GM18873 (cell line): ENCODE measurements around the gene SIK3.

Experiments
- ATAC-seq: cut with Tn5 transposase; IDR thresholded peaks from one replicate; pipeline ENCODE4 v1.9.1; 2021; ENCODE audit warnings: mild to moderate bottlenecking, moderate library complexity, moderate number of reproducible peaks; ENCODE audit not compliant: unreplicated experiment, low FRiP score

SIK3 gene

DNA sequence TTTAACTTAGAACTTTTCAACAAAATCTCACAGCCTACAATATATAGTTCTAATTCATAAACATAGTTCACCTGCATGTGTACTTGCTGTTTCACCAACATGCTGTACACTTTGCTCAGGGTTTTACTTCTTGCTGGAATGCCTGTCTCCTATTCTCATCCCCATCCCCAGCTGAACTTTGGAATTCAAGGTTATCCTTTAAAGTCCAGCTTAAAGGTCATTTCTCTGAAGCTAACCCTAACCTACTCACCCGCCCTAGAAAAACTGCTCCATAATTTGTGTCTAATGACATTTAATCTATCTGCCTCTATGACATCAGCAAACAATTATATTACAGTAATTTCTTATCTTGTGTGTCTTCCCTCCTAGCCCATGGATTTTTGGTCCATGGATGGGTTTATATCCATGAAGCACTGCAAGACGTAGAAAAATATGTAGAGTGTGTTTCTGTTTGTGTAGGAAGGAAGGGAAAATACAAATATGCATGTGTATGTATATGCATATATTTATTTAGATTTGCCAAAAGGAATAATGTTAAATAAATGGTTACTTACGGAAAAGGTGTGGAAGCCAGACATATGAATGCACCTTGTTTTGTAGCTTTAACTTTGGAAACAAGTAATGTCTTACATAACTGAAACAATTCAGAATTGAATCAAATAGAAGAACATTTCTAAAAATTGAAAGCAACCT, 161.3 kb downstream of the SIK3 start:
- no peak for ATAC-seq

DNA sequence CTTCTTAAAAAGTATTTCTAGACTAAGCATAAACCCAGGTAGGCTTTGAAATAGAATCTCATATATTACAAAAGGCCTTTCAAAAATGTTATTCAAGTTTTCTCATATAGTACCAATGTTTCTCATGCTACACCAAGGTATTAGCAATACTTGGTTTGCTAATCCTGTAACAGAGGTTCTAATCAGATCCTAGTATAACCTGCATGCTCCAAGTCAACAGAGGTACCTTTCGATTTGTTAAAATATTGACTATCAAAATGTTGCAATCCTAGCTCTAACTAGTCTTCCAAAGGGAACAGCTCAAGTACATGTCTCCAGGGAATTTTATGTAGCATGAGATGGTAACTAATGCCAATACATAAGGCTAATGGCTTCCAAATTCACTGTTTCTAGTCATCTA, 162.7 kb downstream of the SIK3 start:
- ATAC-seq: no peak

DNA sequence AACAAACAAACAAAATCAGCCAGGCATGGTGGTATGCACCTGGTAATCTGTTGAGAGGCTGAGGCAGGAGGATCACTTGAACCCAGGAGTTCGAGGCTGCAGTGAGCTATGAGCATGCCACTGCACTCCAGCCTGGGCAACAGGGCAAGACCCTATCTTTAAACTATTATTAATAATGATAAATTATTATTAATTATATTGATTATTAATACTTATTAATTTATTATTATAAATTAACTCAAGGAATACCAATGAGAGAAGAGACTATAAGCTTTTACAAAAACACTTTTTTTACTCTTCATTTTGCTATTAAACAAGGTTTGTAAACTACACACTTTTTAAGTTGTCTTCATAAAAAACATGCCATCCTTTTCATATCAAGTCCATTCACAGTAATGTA, 163.1 kb downstream of the SIK3 start:
- ATAC-seq: no peak

GRCh38 chr11:116933961-116934360, 164.3 kb downstream of the SIK3 start:
- no peak for ATAC-seq

GRCh38 chr11:116932181-116932580, 166.0 kb downstream of the SIK3 start:
- ATAC-seq: no peak

DNA sequence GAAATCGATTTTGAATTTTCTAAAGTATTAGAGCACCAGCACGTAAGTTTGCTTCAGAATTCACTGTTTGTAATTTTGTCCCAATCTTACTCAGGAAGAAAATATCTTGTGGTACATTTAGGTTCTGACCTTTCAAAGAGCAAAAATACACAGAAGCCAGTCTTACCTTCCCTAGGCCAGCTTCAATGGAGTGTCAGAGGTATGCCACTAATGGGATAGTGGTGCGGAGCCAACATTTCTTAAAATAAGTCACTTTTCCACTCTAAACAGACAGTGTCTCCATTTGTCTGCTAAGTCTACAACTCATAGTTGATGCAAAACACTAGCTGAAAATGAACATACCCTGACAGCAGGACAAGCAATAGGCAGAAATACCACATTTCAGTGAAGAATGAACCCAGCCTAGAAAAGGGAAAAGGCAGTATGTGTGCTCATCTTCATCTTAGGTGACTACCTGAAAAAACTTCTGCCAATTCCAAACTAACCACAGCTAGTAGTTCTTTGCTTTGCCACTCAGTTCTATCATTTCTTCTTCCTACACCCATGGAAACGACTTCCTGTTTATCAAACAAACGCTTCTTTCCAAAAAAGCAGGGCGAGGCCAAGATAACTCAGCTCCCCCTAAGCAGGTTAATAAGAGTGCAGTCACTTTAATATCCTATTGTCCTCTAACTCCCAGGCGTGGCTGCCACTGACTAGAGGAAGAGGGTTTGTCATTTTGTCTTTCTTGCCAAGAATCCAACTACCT, 166.8 kb downstream of the SIK3 start:
- ATAC-seq: no peak

- ATAC-seq: no peak
Measured at GRCh38 chr11:116930586-116930985, 167.6 kb downstream of the SIK3 start.

DNA sequence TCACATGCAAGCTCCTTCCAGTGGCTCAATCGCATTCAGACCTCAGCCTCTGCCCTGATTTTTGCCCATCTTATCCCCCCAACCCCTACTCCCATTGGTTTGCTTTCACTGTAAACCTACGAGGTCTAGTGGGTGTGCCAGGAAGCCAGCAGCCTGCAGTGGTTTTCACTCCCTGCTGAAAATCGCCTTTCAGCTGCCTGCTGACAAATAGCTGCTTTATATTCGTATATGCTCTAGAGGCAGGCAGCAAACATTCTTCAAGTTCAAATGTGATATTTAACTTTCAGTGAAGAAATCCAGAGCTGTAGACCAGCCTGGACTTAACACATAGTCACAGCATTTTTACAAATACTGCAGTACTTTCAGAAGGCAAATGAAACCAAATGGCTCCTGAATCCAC, 168.1 kb downstream of the SIK3 start:
- no peak for ATAC-seq

GRCh38 chr11:116929414-116930090, 168.7 kb downstream of the SIK3 start:
- no peak for ATAC-seq

GRCh38 chr11:116928845-116929244, 169.4 kb downstream of the SIK3 start:
- ATAC-seq: no peak

DNA sequence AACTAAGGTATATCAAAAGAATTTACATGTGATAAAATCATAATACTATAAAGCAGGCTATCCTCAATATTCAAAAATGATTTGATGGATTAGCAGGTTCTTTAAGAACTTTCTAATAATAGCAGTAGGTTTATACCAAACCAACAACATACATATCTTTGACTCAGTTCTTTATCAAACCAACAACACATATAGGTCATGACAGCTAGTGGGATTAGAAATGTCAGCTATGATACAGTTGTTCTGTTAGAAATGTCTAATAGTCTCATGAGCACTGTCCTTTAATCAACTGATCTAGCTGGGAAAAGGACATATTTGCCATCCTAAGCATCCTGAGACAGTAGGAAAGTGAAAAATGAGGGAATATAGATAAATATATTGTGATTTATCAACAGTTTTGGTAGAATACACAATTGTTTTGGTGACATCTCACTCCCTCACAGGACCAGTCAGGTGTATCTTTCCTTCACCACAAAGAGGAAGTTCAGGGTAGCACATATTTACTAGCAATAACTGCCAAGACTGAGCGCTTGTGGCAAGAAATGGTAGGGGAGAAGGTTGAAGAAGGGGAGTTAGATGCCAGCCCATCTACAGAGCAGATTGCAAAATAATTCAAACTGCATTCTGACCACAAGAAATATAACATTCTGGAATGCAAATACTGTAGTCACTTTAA, 170.0 kb downstream of the SIK3 start:
- ATAC-seq: peak; percentile 53

DNA sequence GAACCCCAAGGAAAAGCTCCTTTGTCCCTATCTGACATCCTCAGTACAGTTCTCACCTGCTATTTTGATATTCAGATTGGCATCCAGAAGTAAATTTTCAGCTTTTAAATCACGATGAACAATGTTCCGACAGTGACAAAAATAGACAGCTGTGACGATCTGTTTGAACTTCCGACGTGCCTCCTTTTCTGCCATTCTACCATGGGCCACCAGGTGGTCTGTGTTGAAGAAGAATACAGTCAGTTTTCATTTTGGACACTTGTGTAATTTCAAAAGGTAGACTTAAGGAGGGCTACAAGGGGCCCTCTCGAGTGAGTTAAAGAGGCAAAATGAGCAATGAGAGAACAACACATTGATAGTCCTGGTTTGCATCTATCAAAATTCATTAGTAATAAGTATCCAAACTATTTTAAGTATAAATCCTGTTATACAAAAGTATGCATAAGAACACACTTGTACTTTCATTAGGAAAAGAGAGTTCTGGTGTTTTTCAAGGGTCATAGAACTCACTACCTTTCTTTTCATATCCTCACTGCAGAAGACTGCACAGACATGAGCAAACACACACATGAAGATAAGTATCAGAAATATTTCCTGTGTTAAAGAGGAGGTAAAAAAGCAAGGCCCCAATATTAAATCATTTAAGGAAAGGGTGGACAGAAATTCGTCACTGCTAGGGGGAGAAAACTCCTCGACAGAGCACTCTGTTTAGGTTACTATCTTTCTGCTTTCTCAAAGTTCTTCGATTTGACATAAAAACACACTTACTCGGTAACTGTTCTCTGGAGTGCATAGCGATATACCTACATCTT, 170.9 kb downstream of the SIK3 start:
- ATAC-seq: no peak

DNA sequence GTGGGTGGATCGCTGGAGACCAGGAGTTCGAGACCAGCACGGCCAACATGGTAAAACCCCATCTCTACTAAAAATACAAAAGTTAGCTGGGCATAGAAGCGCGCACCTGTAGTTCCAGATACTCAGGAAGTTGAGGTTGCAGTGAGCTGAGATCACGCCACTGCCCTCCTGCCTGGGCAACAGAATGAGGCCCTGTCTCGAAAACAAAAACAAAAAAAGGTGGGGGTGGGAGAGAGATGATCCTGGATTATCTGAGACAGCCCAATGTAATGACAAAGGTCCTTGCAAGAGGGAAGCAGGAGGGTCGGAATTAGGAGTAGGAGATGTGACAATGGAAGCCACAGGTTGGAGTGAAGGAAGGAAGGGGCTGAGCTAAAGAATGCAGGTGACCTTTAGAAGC, 173.2 kb downstream of the SIK3 start:
- no peak for ATAC-seq

- ATAC-seq: no peak
Measured at GRCh38 chr11:116918925-116919655, 179.1 kb downstream of the SIK3 start.

DNA sequence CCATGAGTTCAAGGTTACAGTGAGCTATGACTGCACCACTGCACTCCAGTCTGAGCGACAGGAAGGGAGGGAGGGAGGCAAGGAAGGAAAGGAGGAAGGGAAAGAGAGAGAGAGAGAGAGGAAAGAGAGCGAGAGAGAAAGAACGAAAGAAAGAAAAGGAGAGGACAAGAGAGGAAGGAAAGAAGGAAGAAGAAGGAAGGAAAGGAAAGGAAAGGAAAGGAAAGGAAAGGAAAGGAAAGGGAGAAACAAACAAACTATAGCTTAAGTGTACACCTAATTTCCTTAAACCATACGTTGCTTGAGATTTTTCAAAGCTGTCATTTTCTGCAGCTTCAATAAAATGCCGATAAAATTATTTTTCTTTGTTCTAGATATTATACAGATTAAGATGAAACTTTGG, 180.6 kb downstream of the SIK3 start:
- ATAC-seq: no peak

DNA sequence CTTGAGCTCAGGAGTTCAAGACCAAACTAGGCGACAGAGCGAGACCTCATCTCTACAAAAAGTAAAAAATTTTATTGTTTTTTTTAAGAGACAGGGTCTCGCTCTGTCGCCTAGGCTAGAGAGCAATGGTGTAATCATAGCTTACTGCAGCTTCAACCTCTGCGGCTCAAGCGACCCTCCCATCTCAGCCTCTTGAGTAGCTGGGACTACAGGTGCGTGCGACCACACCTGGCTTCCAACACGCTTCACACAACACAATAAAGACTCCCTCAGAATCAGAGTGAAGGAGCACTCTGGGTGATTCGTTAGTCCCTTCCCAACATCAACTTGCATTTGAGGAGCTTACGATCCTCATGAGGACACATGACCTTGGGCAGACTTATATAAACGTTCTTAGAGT, 181.3 kb downstream of the SIK3 start:
- ATAC-seq: no peak

GRCh38 chr11:116916052-116916451, 182.2 kb downstream of the SIK3 start:
- no peak for ATAC-seq

- ATAC-seq: no peak
Measured at GRCh38 chr11:116913000-116913399, 185.2 kb downstream of the SIK3 start.

DNA sequence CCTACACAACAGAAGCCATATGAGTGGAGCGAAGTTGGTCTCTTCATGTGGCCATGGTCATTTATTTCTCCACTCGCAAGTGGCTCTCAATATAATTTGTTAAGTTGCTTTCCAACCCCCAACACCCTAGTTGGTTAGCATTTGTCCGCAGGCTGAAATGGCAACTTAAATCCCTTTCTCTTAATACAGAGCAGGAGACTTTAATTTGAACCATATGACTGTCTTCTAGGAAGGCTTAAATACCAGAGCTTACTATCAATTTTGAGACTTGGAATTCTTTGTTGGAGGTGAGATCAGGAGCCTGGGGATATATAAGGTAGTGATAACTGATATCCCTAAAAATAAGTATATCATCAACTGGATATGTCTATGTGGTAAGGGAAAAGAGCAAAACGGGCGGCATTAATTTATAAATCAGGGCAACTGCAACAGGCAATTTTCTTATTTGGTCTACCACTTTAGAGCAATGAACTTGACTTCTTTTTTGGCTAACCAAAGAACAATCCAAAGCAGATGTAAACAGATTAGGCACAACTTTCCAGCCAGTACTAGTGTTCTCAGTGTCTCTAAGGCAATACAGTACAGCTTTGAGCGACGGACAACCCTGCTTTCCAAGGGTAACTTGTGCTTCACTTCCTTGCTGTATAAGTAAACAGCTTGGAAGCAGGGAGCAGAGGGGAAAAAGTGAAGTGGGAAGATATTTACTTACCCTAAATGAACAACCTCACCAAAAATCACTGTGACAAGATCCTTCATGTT, 186.1 kb downstream of the SIK3 start:
- no peak for ATAC-seq
